DOHH2 (cell line): Measurements from ENCODE around the gene COL25A1.

Experiments
- H3F3A ChIP-seq: fragments of 200-600 bp; sonication (generic), shearing (Covaris generic); 2 replicates; pipeline ENCODE4 v1.6.0; 2016; ENCODE audit warnings: antibody characterized with exemption, mild to moderate bottlenecking; ENCODE audit not compliant: control insufficient read depth, insufficient read depth
- H3K27ac ChIP-seq: fragments of 200-600 bp; sonication (generic); 2 replicates; pipeline ENCODE4 v1.5.1; 2014; ENCODE audit warnings: low read depth, mild to moderate bottlenecking, low read length, moderate library complexity
- H3K27me3 ChIP-seq: fragments of 200-600 bp; sonication (generic); 2 replicates; pipeline ENCODE4 v1.6.1; 2014; ENCODE audit warnings: mild to moderate bottlenecking, low read length, mixed read lengths; ENCODE audit not compliant: control insufficient read depth
- H3K36me3 ChIP-seq: fragments of 200-600 bp; sonication (generic); 2 replicates; pipeline ENCODE4 v1.6.1; 2014; ENCODE audit warnings: mild to moderate bottlenecking, low read length, moderate library complexity, mixed read lengths; ENCODE audit not compliant: control insufficient read depth
- H3K4me1 ChIP-seq: fragments of 200-600 bp; sonication (generic); 2 replicates; pipeline ENCODE4 v1.6.1; 2014; ENCODE audit warnings: mild to moderate bottlenecking, low read length, mixed read lengths; ENCODE audit not compliant: control insufficient read depth
- H3K4me2 ChIP-seq: fragments of 200-600 bp; sonication (generic); 2 replicates; pipeline ENCODE4 v1.6.0; 2014; ENCODE audit warnings: mild to moderate bottlenecking, low read length, moderate library complexity
- H3K4me3 ChIP-seq: fragments of 200-600 bp; sonication (generic); 2 replicates; pipeline ENCODE4 v1.5.1; 2014; ENCODE audit warnings: mild to moderate bottlenecking, low read length, mixed read lengths
- H3K79me2 ChIP-seq: fragments of 200-600 bp; sonication (generic); 2 replicates; pipeline ENCODE4 v1.6.1; 2014; ENCODE audit warnings: mild to moderate bottlenecking, low read length, mixed read lengths; ENCODE audit not compliant: control insufficient read depth
- H3K9me2 ChIP-seq: fragments of 200-600 bp; sonication (generic); replicated peaks from 2 replicates; pipeline ENCODE4 v1.6.1; 2014; ENCODE audit warnings: mild to moderate bottlenecking, low read length, mixed read lengths; ENCODE audit not compliant: control insufficient read depth
- H3K9me3 ChIP-seq: fragments of 200-600 bp; sonication (generic); 2 replicates; pipeline ENCODE4 v1.6.1; 2014; ENCODE audit warnings: antibody characterized with exemption, low read length, mixed read lengths; ENCODE audit not compliant: control insufficient read depth, insufficient read depth
- H4K20me1 ChIP-seq: fragments of 200-600 bp; sonication (generic); 2 replicates; pipeline ENCODE4 v1.6.0; 2014; ENCODE audit warnings: low read depth, mild to moderate bottlenecking, antibody characterized with exemption, low read length, moderate library complexity; ENCODE audit not compliant: control insufficient read depth, insufficient read depth
- EZH2phosphoT487 ChIP-seq: fragments of 200-600 bp; sonication (generic); IDR thresholded peaks from 2 replicates; pipeline ENCODE4 v1.6.1; 2017; ENCODE audit warnings: borderline replicate concordance, mild to moderate bottlenecking, antibody characterized with exemption, low read length, moderate library complexity, mixed read lengths
- TF ChIP-seq, protein P1 (sequence below): fragments of 200-600 bp; sonication (generic); IDR thresholded peaks from one replicate; pipeline ENCODE4 v1.5.1; 2014; ENCODE audit warnings: antibody characterized with exemption, mild to moderate bottlenecking, low read depth, low read length; ENCODE audit not compliant: poor library complexity, severe bottlenecking

The COL25A1 gene

DNA sequence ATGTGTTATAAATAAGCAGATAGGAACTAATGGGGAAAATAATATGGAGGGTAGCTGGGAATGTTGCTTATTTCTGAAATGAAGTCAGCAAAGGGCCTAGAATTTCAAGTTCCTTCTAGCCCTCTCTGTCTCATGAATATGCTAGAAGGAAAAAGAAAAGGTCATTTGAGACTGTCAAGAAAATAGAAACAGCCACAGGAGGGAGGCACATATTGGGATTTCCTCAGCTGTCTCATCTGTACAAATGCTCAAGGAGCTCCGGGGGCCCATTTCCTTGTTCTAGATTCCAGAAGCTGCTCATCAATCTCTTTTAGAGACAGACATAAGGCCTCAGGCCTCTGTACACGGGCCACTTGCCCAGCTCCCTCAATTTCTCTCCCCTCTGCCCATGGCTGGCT lies 412.0 kb downstream of the COL25A1 start:
- Histone ChIP-seq H3K9me3 (no peaks in the 10 kb centered on the region), H3K4me1 (no peaks in the 10 kb centered on the region), H4K20me1 (no peaks in the 10 kb centered on the region), H3K27ac (no peak overlapping the region), H3K4me2 (no peak overlapping the region), H3K4me3 (no peak overlapping the region), H3K9me2 (no peaks in the 10 kb centered on the region), H3K27me3 (no peaks in the 10 kb centered on the region), H3K36me3 (no peaks in the 10 kb centered on the region), H3F3A (no peaks in the 10 kb centered on the region), H3K79me2 (no peaks in the 10 kb centered on the region)
- TF ChIP-seq EZH2phosphoT487: no peak
- TF ChIP-seq, protein P1, sequence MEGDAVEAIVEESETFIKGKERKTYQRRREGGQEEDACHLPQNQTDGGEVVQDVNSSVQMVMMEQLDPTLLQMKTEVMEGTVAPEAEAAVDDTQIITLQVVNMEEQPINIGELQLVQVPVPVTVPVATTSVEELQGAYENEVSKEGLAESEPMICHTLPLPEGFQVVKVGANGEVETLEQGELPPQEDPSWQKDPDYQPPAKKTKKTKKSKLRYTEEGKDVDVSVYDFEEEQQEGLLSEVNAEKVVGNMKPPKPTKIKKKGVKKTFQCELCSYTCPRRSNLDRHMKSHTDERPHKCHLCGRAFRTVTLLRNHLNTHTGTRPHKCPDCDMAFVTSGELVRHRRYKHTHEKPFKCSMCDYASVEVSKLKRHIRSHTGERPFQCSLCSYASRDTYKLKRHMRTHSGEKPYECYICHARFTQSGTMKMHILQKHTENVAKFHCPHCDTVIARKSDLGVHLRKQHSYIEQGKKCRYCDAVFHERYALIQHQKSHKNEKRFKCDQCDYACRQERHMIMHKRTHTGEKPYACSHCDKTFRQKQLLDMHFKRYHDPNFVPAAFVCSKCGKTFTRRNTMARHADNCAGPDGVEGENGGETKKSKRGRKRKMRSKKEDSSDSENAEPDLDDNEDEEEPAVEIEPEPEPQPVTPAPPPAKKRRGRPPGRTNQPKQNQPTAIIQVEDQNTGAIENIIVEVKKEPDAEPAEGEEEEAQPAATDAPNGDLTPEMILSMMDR: no peak

DNA sequence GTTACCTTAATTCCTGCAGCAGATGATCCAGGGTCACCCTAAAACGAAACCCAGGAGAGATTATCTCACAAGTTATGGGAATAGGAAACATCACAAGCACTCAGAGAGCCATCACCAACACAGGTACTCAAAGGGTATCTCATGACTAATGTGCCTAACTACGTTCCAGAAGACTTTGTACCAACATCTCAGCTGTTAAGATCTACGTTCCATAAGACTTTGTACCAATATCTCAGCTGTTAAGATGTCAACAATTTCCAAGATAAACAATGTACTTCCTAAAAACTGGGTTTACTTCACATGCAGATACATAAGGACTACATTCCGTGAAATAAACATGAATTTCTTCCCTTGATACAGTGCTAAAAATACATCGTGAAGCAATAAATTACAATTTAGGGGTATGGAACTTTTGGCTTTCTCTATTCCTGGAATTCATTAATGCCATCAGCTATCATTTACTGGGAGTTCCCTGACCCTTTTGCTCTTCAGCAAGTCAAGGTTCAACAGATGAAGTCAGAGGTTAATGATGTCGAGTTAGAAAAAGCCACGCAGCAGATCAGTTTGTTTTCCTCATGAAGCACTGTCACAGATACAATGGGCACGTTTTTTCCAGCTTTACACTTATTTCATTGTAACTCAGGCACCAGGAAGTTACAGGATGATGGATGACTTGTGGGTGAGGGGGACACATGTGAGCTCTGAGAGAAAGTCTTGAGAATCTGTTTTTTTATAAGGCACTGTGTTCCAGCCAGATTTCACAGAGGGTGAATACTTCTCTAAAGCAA lies 412.6 kb downstream of the COL25A1 start:
- H3K27ac ChIP-seq: no peak overlapping the region
- no peaks in the 10 kb centered on the region for H3K4me1 ChIP-seq
- H3K4me2 ChIP-seq: no peak overlapping the region
- no peak for TF ChIP-seq EZH2phosphoT487
- TF ChIP-seq, protein P1: no peak
- no peaks in the 10 kb centered on the region for H4K20me1 ChIP-seq
- no peaks in the 10 kb centered on the region for H3K9me2 ChIP-seq
- no peaks in the 10 kb centered on the region for H3K9me3 ChIP-seq
- H3K4me3 ChIP-seq: no peak overlapping the region
- no peaks in the 10 kb centered on the region for H3F3A ChIP-seq
- no peaks in the 10 kb centered on the region for H3K79me2 ChIP-seq
- peaks cover 4% of the 10 kb centered on the region; the same call in 1 of the 2 replicates for H3K27me3 ChIP-seq
- no peaks in the 10 kb centered on the region for H3K36me3 ChIP-seq

GRCh38 chr4:108888769-108889168 lies 413.7 kb downstream of the COL25A1 start:
- TF ChIP-seq, protein P1: no peak
- TF ChIP-seq EZH2phosphoT487: no peak
- Histone ChIP-seq H3K27ac (no peak overlapping the region), H3K27me3 (peaks cover 4% of the 10 kb centered on the region; the same call in 1 of the 2 replicates), H3K9me2 (no peaks in the 10 kb centered on the region), H3K4me1 (no peaks in the 10 kb centered on the region), H3K36me3 (no peaks in the 10 kb centered on the region), H4K20me1 (no peaks in the 10 kb centered on the region), H3K9me3 (no peaks in the 10 kb centered on the region), H3K4me3 (no peak overlapping the region), H3K4me2 (no peak overlapping the region), H3F3A (no peaks in the 10 kb centered on the region), H3K79me2 (no peaks in the 10 kb centered on the region)
